Endothelial cell (in vitro differentiated cells): Measurements from ENCODE around the gene EMD. TPM values are rescaled to one million over a fixed set of nuclear protein-coding genes. Genes with fewer than 3 reads are reported as not detected.

ENCODE experiments used
- DNase-seq: peaks from one replicate; pipeline ENCODE4 v3.0.0; 2021; ENCODE audit warnings: low spot score
- H3K27ac Mint-ChIP-seq: one replicate; pipeline ENCODE4 v1.8.0; 2021; ENCODE audit warnings: mixed read lengths, inconsistent platforms; ENCODE audit not compliant: unreplicated experiment
- H3K27me3 Mint-ChIP-seq: one replicate; pipeline ENCODE4 v1.8.0; 2021; ENCODE audit warnings: mild to moderate bottlenecking, moderate library complexity, mixed read lengths, inconsistent platforms; ENCODE audit not compliant: unreplicated experiment
- H3K36me3 Mint-ChIP-seq: one replicate; pipeline ENCODE4 v1.8.0; 2021; ENCODE audit warnings: mild to moderate bottlenecking, low read depth, mixed read lengths, inconsistent platforms; ENCODE audit not compliant: unreplicated experiment
- H3K4me1 Mint-ChIP-seq: one replicate; pipeline ENCODE4 v1.8.0; 2021; ENCODE audit warnings: mild to moderate bottlenecking, mixed read lengths, inconsistent platforms; ENCODE audit not compliant: unreplicated experiment
- H3K4me3 Mint-ChIP-seq: one replicate; pipeline ENCODE4 v1.8.0; 2021; ENCODE audit warnings: mild to moderate bottlenecking, mixed read lengths, inconsistent platforms; ENCODE audit not compliant: unreplicated experiment
- H3K9me3 Mint-ChIP-seq: one replicate; pipeline ENCODE4 v1.8.0; 2021; ENCODE audit warnings: mixed read lengths, inconsistent platforms; ENCODE audit not compliant: unreplicated experiment
- total RNA-seq: library from RNA; stranded (reverse); fragmentation: NEBNext Ultra II Directional; extraction: Animal tissue kit (Norgen Biotek cat#: 25700); gene quantifications from one replicate; pipeline ENCODE4 v1.2.1, GENCODE V29; 2021; ENCODE audit not compliant: unreplicated experiment
- TF ChIP-seq, protein P1 (sequence below): fragments of 200-600 bp; sonication (generic); IDR thresholded peaks from one replicate; pipeline ENCODE4 v1.5.0; 2021; ENCODE audit warnings: antibody characterized with exemption; ENCODE audit not compliant: unreplicated experiment

EMD gene
- total RNA-seq, 1 donor from 2014 or later, result 44.7 TPM

DNA sequence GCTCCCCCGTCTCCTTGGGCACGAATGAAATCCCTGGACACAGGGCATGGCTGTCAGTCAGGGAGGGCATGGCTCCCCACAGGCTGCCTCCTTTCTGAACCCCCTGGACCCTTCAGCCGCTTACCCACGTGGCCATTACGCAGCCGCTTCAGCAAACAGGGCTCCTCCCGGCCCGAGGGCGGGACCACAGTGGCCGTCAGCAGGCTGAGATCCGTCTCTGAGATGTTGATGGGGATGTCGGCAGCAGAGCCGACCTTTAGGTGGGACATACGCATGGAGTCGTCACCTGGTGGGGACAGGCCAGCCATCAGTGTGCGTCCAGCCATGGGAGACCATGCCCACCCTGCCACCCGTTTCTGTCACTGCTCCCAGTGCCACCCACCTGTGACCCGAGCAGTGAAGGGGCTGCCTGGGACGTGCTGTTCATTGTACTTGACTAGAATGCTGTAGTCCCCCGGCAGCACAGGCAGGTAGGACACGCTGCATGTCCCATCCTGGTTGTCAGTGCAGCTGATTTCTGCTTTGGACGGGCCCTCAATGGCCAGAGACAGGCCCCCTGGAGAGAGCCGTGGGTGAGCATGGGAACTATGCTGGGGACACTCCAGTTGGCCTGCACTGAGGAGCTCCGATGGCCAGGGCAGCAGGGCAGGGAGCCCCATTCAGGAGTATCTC, 25.8 kb upstream of the EMD start:
- TF ChIP-seq, protein P1, sequence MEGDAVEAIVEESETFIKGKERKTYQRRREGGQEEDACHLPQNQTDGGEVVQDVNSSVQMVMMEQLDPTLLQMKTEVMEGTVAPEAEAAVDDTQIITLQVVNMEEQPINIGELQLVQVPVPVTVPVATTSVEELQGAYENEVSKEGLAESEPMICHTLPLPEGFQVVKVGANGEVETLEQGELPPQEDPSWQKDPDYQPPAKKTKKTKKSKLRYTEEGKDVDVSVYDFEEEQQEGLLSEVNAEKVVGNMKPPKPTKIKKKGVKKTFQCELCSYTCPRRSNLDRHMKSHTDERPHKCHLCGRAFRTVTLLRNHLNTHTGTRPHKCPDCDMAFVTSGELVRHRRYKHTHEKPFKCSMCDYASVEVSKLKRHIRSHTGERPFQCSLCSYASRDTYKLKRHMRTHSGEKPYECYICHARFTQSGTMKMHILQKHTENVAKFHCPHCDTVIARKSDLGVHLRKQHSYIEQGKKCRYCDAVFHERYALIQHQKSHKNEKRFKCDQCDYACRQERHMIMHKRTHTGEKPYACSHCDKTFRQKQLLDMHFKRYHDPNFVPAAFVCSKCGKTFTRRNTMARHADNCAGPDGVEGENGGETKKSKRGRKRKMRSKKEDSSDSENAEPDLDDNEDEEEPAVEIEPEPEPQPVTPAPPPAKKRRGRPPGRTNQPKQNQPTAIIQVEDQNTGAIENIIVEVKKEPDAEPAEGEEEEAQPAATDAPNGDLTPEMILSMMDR, result no peak
- no peaks in the 10 kb centered on the region for H3K4me1 Mint-ChIP-seq
- no peak overlapping the region for H3K27ac Mint-ChIP-seq
- no peaks in the 10 kb centered on the region for H3K36me3 Mint-ChIP-seq
- H3K27me3 Mint-ChIP-seq, result peaks cover under 1% of the 10 kb centered on the region
- no peak for DNase-seq
- H3K4me3 Mint-ChIP-seq, result no peak overlapping the region
- H3K9me3 Mint-ChIP-seq, result no peaks in the 10 kb centered on the region

DNA sequence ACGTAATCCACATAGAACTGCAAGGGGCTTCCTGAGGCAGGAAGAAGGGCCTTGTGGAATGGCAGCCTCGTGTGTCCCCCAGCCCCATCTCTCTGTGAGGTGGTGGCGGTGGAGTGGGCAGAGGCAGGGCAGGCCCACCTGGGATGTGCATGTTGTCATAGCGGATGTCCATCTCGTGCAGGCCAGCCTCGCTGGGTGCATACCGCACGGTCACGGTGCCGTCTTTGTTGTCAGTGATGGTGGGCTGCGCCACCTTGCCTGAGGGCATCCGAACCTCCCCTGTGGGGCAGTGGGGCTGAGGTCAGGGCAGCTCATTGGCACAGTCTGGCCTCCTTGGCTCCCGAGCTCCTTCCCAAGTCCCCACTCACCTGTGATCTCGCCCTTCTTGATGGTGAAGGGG, 25.1 kb upstream of the EMD start:
- no peak overlapping the region for H3K27ac Mint-ChIP-seq
- H3K9me3 Mint-ChIP-seq, result no peaks in the 10 kb centered on the region
- H3K36me3 Mint-ChIP-seq, result peaks cover 3% of the 10 kb centered on the region
- H3K4me1 Mint-ChIP-seq, result no peaks in the 10 kb centered on the region
- TF ChIP-seq, protein P1, result no peak
- H3K4me3 Mint-ChIP-seq, result no peak overlapping the region
- DNase-seq, result no peak
- H3K27me3 Mint-ChIP-seq, result peaks cover 2% of the 10 kb centered on the region

DNA sequence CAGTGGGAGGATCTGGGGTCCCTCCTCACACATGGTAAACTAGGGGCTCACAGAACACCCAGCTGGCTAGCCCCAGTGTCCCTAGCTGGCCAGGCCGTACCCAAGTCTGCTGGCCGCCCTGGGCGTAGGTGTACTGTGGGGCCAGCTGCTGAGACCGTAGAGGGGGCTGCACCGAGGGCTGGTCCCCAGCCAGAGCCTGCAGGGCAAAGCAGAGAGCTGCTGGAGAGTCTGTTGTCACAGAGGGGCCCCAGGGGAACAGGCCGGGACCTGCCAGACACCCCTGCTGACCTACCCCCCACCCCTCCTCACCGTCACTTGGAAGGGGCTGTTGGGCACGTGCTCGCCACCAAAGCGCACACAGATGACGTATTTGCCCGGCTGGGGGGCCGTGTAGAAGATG, 24.6 kb upstream of the EMD start:
- Mint-ChIP-seq H3K27me3 (peaks cover 2% of the 10 kb centered on the region), H3K27ac (no peak overlapping the region), H3K9me3 (no peaks in the 10 kb centered on the region), H3K4me3 (no peak overlapping the region), H3K36me3 (peaks cover 3% of the 10 kb centered on the region), H3K4me1 (no peaks in the 10 kb centered on the region)
- TF ChIP-seq, protein P1, result no peak
- DNase-seq, result no peak

DNA sequence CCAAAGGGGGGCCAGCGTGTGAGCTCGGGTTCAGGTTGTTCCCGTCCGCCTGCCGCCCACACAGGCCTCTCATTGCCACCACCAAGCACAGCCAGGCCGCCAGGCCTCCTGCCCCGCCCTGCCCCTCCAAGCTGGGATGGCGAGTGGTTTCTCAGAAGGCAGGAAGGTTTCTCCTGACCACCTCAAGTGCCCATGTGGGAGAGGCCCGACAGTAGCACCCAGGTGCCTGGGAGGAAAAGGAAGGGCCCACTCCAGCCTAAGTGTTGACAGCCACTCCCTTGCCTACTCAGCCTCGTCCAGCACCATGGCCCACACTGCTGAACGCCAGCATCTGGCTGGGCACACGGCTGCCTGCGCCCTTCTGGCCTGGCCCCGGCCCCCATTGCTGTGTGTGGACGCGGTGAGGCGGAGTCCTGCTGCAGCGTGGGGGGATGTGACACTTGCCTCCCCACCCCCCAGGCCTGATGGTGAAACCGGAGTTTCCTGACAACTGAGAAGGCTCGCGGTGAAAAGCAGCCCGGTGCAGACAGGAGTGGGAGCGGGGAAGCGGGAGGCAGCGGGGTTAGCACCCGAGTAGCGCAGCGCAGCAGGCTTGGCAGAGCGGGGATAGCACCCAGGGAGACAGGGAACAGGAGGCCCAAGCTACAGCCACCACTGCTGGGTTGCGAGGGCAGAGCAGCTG, 23.9 kb upstream of the EMD start:
- H3K36me3 Mint-ChIP-seq, result peaks cover 3% of the 10 kb centered on the region
- H3K9me3 Mint-ChIP-seq, result no peaks in the 10 kb centered on the region

DNA sequence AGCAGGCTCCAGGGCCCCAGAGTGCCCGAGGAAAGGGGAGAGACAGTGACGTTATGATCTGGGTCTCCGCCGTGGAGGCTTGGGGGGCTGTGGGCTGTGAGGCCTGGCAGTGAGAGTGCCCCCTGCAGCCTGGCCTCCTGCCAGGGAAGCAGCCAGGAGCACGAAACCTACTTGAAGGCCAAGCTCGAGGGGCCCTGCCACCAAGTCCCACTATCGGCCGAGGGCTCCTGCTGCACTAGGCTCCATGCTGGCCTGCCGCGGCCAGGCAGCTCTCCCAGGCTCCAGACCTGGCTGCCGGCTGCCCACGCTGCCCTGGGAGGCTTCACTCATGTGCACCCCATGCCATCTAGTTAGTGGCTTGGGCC, 23.3 kb upstream of the EMD start:
- Mint-ChIP-seq H3K4me3 (no peak overlapping the region), H3K36me3 (peaks cover 3% of the 10 kb centered on the region), H3K4me1 (no peaks in the 10 kb centered on the region), H3K27ac (no peak overlapping the region), H3K27me3 (peaks cover 3% of the 10 kb centered on the region), H3K9me3 (no peaks in the 10 kb centered on the region)
- TF ChIP-seq, protein P1, result no peak
- no peak for DNase-seq

More for the DNA sequence above, 23.9 kb upstream of the EMD start:
- Mint-ChIP-seq H3K4me1 (no peaks in the 10 kb centered on the region), H3K27me3 (peaks cover 3% of the 10 kb centered on the region), H3K4me3 (no peak overlapping the region), H3K27ac (no peak overlapping the region)
- no peak for DNase-seq
- TF ChIP-seq, protein P1, result no peak
